ENCODE measurements around the gene MED10. TPM values are rescaled to one million over a fixed set of nuclear protein-coding genes. Genes with fewer than 3 reads are reported as not detected.
"Not testable (repeated sequence)": the region's sequence is repeated elsewhere in the genome, so short reads cannot be mapped to it uniquely, and the experiment has no call there.

Gene MED10
- total and polyA plus RNA-seq, 2 experiments from 2014 or later: 16.0 to 58.1 TPM

DNA sequence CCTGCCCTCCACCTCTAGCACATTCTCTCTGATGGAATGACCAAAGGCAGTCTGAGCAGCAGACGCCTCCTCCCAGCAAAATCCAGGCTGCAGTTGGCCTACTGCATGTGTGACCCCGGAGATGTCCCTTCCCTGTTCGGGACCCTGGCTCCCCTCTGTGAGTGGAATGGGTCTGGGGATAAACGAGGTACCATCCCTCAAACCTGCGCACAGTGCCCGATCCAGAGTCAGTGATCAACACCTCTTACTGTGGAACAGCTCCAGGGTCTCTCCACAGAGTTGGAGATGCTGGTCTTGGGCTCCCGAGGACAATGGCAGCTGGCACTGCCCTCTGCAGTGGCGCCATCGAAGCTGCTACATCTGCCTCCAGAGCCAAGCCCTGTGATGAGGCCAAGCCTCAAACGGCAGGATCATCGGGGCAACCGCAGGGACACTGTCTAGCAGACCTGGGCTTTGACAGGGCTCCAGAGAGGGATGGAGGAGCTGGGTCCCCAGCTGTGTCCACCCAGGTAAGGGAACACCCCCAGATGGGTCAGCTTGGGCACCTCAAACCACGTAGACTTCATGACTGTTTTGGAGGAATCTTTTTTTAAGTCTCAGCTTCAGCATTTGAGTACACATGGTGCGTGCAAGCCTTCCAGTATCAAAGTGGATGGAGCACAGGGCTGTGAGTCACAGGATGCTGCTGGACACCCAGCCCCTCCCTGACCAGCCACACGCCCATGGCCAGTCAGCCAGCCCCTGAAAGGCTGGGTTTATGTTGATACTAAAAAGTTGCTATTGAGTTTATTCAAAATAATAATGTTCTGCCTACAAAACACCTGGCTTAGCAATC, 13.0 kb downstream of the MED10 start:
- Mint-ChIP-seq H3K27ac (no peak overlapping the region), H3K4me3 (no peak overlapping the region), H3K9me3 (peaks cover 4% of the 10 kb centered on the region; the same call in 2 of the 3 replicates), H3K36me3 (ENCODE audit: low read depth) (peaks cover 15% of the 10 kb centered on the region), H3K27me3 (ENCODE audit: insufficient read depth, low read depth, poor library complexity) (peaks cover 2% of the 10 kb centered on the region), H3K4me1 (no peaks in the 10 kb centered on the region; the same call in 1 of the 3 replicates)
- H4K20me1 ChIP-seq (replicated peaks; ENCODE audit: insufficient read depth): no peaks in the 10 kb centered on the region
- no peak overlapping the region for H3K27ac ChIP-seq (ENCODE audit: low read depth)
- no peaks in the 10 kb centered on the region for H3K4me1 ChIP-seq (ENCODE audit: insufficient read depth)
- H3K36me3 ChIP-seq (ENCODE audit: insufficient read depth): no peaks in the 10 kb centered on the region; the same call in 1 of the 2 replicates
- H3K4me2 ChIP-seq: no peak overlapping the region
- H3K79me2 ChIP-seq (replicated peaks; ENCODE audit: insufficient read depth): no peaks in the 10 kb centered on the region
- DNase-seq (ENCODE audit: low spot score) (no peak), ATAC-seq (no peak)
- H3K27me3 ChIP-seq (ENCODE audit: insufficient read depth): no peaks in the 10 kb centered on the region
- H3K4me3 ChIP-seq: no peak overlapping the region
- no peaks in the 10 kb centered on the region for H3F3A ChIP-seq (replicated peaks; ENCODE audit: low read depth)
- TF ChIP-seq, protein P1, sequence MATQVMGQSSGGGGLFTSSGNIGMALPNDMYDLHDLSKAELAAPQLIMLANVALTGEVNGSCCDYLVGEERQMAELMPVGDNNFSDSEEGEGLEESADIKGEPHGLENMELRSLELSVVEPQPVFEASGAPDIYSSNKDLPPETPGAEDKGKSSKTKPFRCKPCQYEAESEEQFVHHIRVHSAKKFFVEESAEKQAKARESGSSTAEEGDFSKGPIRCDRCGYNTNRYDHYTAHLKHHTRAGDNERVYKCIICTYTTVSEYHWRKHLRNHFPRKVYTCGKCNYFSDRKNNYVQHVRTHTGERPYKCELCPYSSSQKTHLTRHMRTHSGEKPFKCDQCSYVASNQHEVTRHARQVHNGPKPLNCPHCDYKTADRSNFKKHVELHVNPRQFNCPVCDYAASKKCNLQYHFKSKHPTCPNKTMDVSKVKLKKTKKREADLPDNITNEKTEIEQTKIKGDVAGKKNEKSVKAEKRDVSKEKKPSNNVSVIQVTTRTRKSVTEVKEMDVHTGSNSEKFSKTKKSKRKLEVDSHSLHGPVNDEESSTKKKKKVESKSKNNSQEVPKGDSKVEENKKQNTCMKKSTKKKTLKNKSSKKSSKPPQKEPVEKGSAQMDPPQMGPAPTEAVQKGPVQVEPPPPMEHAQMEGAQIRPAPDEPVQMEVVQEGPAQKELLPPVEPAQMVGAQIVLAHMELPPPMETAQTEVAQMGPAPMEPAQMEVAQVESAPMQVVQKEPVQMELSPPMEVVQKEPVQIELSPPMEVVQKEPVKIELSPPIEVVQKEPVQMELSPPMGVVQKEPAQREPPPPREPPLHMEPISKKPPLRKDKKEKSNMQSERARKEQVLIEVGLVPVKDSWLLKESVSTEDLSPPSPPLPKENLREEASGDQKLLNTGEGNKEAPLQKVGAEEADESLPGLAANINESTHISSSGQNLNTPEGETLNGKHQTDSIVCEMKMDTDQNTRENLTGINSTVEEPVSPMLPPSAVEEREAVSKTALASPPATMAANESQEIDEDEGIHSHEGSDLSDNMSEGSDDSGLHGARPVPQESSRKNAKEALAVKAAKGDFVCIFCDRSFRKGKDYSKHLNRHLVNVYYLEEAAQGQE (IDR thresholded peaks at IDR 0.05; ENCODE audit: unreplicated experiment): no peak
- TF ChIP-seq, protein P2, sequence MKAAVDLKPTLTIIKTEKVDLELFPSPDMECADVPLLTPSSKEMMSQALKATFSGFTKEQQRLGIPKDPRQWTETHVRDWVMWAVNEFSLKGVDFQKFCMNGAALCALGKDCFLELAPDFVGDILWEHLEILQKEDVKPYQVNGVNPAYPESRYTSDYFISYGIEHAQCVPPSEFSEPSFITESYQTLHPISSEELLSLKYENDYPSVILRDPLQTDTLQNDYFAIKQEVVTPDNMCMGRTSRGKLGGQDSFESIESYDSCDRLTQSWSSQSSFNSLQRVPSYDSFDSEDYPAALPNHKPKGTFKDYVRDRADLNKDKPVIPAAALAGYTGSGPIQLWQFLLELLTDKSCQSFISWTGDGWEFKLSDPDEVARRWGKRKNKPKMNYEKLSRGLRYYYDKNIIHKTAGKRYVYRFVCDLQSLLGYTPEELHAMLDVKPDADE (IDR thresholded peaks at IDR 0.05): no peak
- TF ChIP-seq POLR2AphosphoS5 (IDR thresholded peaks at IDR 0.05; ENCODE audit: low read depth) (no peak), ZNF331 (CRISPR knock-in tag; IDR thresholded peaks at IDR 0.05; ENCODE audit: low read depth) (no peak), NANOG (IDR thresholded peaks at IDR 0.05; ENCODE audit: borderline replicate concordance) (no peak)
- TF ChIP-seq, protein P3, sequence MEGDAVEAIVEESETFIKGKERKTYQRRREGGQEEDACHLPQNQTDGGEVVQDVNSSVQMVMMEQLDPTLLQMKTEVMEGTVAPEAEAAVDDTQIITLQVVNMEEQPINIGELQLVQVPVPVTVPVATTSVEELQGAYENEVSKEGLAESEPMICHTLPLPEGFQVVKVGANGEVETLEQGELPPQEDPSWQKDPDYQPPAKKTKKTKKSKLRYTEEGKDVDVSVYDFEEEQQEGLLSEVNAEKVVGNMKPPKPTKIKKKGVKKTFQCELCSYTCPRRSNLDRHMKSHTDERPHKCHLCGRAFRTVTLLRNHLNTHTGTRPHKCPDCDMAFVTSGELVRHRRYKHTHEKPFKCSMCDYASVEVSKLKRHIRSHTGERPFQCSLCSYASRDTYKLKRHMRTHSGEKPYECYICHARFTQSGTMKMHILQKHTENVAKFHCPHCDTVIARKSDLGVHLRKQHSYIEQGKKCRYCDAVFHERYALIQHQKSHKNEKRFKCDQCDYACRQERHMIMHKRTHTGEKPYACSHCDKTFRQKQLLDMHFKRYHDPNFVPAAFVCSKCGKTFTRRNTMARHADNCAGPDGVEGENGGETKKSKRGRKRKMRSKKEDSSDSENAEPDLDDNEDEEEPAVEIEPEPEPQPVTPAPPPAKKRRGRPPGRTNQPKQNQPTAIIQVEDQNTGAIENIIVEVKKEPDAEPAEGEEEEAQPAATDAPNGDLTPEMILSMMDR (conservative IDR thresholded peaks at IDR 0.05; ENCODE audit: low read depth in 2 of 2): no peak
- no peak overlapping the region for H2AFZ ChIP-seq
- no peaks in the 10 kb centered on the region for H3K9me2 ChIP-seq (ENCODE audit: insufficient read depth)

GRCh38 chr5:6363454-6364011, 14.8 kb downstream of the MED10 start:
- not testable (repeated sequence) for DNase-seq (ENCODE audit: low spot score); H3F3A ChIP-seq (replicated peaks; ENCODE audit: low read depth); H3K4me3 Mint-ChIP-seq; H3K27ac Mint-ChIP-seq; H2AFZ ChIP-seq; H3K4me1 ChIP-seq (ENCODE audit: insufficient read depth); H3K36me3 Mint-ChIP-seq (ENCODE audit: low read depth); H3K79me2 ChIP-seq (replicated peaks; ENCODE audit: insufficient read depth); H3K9me3 Mint-ChIP-seq; H4K20me1 ChIP-seq (replicated peaks; ENCODE audit: insufficient read depth); H3K4me2 ChIP-seq; H3K4me1 Mint-ChIP-seq; H3K9me2 ChIP-seq (ENCODE audit: insufficient read depth); H3K27me3 ChIP-seq (ENCODE audit: insufficient read depth); H3K27me3 Mint-ChIP-seq (ENCODE audit: insufficient read depth, low read depth, poor library complexity); ATAC-seq; H3K4me3 ChIP-seq; H3K27ac ChIP-seq (ENCODE audit: low read depth); H3K36me3 ChIP-seq (ENCODE audit: insufficient read depth)
